Inflammatory macrophage treated with lipopolysaccharide for 1 hour (primary cell): Measurements from ENCODE around the gene PDZD2.
A peak's percentile ranks its signal among the peaks of the same experiment; 100 is the strongest.

Experiments used
- DNase-seq, 2 donors: peaks; one replicate each; pipeline ENCODE4 v3.0.0-alpha.2; 2020 to 2022

The PDZD2 gene

GRCh38 chr5:31888564-31888963 lies 249.6 kb downstream of the PDZD2 start:
- no peak for DNase-seq

- DNase-seq = no peak
Observed at GRCh38 chr5:31889001-31889561, 250.2 kb downstream of the PDZD2 start.

- DNase-seq = no peak
Observed at GRCh38 chr5:31890046-31890445, 251.1 kb downstream of the PDZD2 start.

GRCh38 chr5:31894141-31894540 lies 255.2 kb downstream of the PDZD2 start:
- DNase-seq = no peak

- DNase-seq = no peak
Observed at GRCh38 chr5:31895199-31895820, 256.4 kb downstream of the PDZD2 start.

GRCh38 chr5:31898036-31898632 lies 259.2 kb downstream of the PDZD2 start:
- DNase-seq = no peak

GRCh38 chr5:31900296-31900865 lies 261.4 kb downstream of the PDZD2 start:
- DNase-seq = no peak

GRCh38 chr5:31901807-31902530 lies 263.0 kb downstream of the PDZD2 start:
- DNase-seq = no peak

- DNase-seq = no peak
Observed at GRCh38 chr5:31908396-31908795, 269.5 kb downstream of the PDZD2 start.

GRCh38 chr5:31909073-31909472 lies 270.1 kb downstream of the PDZD2 start:
- no peak for DNase-seq

- no peak for DNase-seq
Observed at GRCh38 chr5:31911291-31912265, 272.6 kb downstream of the PDZD2 start.

GRCh38 chr5:31913808-31914207 lies 274.9 kb downstream of the PDZD2 start:
- DNase-seq = no peak

- DNase-seq = no peak
Observed at GRCh38 chr5:31916327-31916726, 277.4 kb downstream of the PDZD2 start.

- DNase-seq = no peak
Observed at GRCh38 chr5:31918739-31919138, 279.8 kb downstream of the PDZD2 start.

- peak; percentile 45 to 71 for DNase-seq
Observed at GRCh38 chr5:31921852-31922305, 282.9 kb downstream of the PDZD2 start.

GRCh38 chr5:31924005-31924404 lies 285.1 kb downstream of the PDZD2 start:
- DNase-seq = no peak

GRCh38 chr5:31931874-31932273 lies 292.9 kb downstream of the PDZD2 start:
- DNase-seq = no peak

- DNase-seq = no peak
Observed at GRCh38 chr5:31934156-31934555, 295.2 kb downstream of the PDZD2 start.

- DNase-seq = no peak
Observed at GRCh38 chr5:31935496-31936369, 296.8 kb downstream of the PDZD2 start.

GRCh38 chr5:31936683-31937082 lies 297.8 kb downstream of the PDZD2 start:
- no peak for DNase-seq

GRCh38 chr5:31937226-31937625 lies 298.3 kb downstream of the PDZD2 start:
- no peak for DNase-seq
